Esophagus squamous epithelium (tissue), 4 donors: ENCODE measurements around the gene AZGP1.

ENCODE experiments used
- POLR2A ChIP-seq, 4 donors: fragments of 450-650 bp; IDR thresholded peaks; one replicate each; pipeline ENCODE4 v1.6.1; 2017; ENCODE audit warnings: antibody characterized with exemption in 4 of 4, mild to moderate bottlenecking in 4 of 4, moderate library complexity in 3 of 4
- TF ChIP-seq, protein P1 (sequence below), 6 experiments: fragments of 450-650 bp in 4 of 6; fragments of 200-600 bp in 2 of 6; sonication (generic) in 2 of 6; IDR thresholded peaks; one replicate each; pipeline ENCODE4 v1.5.1; 2016 to 2019; ENCODE audit warnings: antibody characterized with exemption in 6 of 6, mild to moderate bottlenecking in 4 of 6, moderate library complexity in 4 of 6

DNA sequence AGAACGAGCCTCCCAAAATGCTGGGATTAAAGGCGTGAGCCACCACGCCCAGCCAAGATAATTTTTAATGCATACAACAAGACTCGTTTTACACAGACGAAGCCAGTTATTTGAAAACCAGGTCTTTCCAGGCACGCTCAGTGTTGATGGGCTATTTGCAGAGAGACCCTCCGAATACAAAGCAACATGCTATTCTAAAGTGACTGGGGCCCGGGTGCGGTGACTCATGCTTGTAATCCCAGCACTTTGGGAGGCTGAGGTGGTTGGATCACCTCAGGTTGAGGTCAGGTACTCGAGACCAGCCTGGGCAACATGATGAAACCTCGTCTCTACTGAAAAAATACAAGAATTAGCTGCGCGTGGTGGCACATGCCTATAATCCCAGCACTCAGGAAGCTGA is 795 bp upstream of the AZGP1 start:
- TF ChIP-seq, protein P1, sequence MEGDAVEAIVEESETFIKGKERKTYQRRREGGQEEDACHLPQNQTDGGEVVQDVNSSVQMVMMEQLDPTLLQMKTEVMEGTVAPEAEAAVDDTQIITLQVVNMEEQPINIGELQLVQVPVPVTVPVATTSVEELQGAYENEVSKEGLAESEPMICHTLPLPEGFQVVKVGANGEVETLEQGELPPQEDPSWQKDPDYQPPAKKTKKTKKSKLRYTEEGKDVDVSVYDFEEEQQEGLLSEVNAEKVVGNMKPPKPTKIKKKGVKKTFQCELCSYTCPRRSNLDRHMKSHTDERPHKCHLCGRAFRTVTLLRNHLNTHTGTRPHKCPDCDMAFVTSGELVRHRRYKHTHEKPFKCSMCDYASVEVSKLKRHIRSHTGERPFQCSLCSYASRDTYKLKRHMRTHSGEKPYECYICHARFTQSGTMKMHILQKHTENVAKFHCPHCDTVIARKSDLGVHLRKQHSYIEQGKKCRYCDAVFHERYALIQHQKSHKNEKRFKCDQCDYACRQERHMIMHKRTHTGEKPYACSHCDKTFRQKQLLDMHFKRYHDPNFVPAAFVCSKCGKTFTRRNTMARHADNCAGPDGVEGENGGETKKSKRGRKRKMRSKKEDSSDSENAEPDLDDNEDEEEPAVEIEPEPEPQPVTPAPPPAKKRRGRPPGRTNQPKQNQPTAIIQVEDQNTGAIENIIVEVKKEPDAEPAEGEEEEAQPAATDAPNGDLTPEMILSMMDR (IDR thresholded peaks at IDR 0.05) = no peak
- TF ChIP-seq POLR2A (IDR thresholded peaks at IDR 0.05) = no peak
